HCT116 (cell line): ENCODE data around the gene CDKAL1. TPM values are rescaled to one million over a fixed set of nuclear protein-coding genes. Genes with fewer than 3 reads are reported as not detected.

ENCODE experiments used
- ATAC-seq: fragments of 200-7000 bp; cut with Tn5 transposase; 2 replicates; pipeline ENCODE4 v1.9.1; 2020; ENCODE audit warnings: mild to moderate bottlenecking, moderate library complexity
- BruUV-seq: library from RNA; stranded (reverse); fragments of 400-500 nt; replicated peaks from 2 replicates; lab custom pipeline; 2021; lab: Mats Ljungman, UMichigan
- CTCF ChIA-PET: fragments of 300-600 bp; sonication (Branson Sonifier 250); formaldehyde crosslinking; loops from one replicate; lab custom pipeline; 2021; ENCODE audit warnings: antibody characterized with exemption; lab: Charles Lee
- POLR2A ChIA-PET: fragments of 300-600, 350-600 bp; sonication (Branson Sonifier 250); formaldehyde crosslinking; loops from one replicate; lab custom pipeline; 2021; ENCODE audit warnings: antibody characterized with exemption; lab: Charles Lee
- RAD21 ChIA-PET, 2 experiments: fragments of 300-600 bp; sonication (Branson Sonifier 250); formaldehyde crosslinking; loops; one replicate each; lab custom pipeline; 2023; ENCODE audit warnings: low total read pairs in 2 of 2; ENCODE audit not compliant: uncharacterized antibody in 2 of 2, unreplicated experiment in 2 of 2, low non-redundant PET in 1 of 2; lab: Charles Lee
- DNase-seq: peaks from one replicate; pipeline ENCODE4 v3.0.0-alpha.2; 2010; ENCODE audit warnings: low read depth, low spot score
- H2AFZ ChIP-seq: fragments of 200-600 bp; shearing (Covaris generic), sonication (generic); 2 replicates; pipeline ENCODE4 v1.6.1; 2017; ENCODE audit warnings: low read depth, mixed run types, mixed read lengths, antibody characterized with exemption, low read length; ENCODE audit not compliant: poor library complexity, severe bottlenecking
- H3K27ac ChIP-seq: 2 replicates; pipeline ENCODE4 v1.5.1; 2012; ENCODE audit warnings: low read depth, low read length
- H3K27me3 ChIP-seq: fragments of 200-600 bp; sonication (generic); 2 replicates; pipeline ENCODE4 v1.6.1; 2016; ENCODE audit warnings: mixed run types, low read length, mixed read lengths; ENCODE audit not compliant: insufficient read depth
- H3K36me3 ChIP-seq, 2 experiments: fragments of 200-500 bp in 1 of 2; fragments of 200-600 bp in 1 of 2; sonication (Bioruptor generic) in 1 of 2; sonication (generic) in 1 of 2; 2 replicates each; pipeline versions ENCODE4 v1.5.1 to v1.6.1; 2014 to 2016; ENCODE audit warnings: low read length in 2 of 2, inconsistent platforms in 1 of 2, mixed read lengths in 1 of 2, mixed run types in 1 of 2; ENCODE audit not compliant: insufficient read depth in 2 of 2, control insufficient read depth in 1 of 2
- H3K4me1 ChIP-seq, 2 experiments: fragments of 200-600 bp in 1 of 2; sonication (generic) in 1 of 2; 2 replicates each; pipeline versions ENCODE4 v1.5.1 to v1.6.1; 2012 to 2017; ENCODE audit warnings: low read length in 2 of 2, inconsistent platforms in 1 of 2, mild to moderate bottlenecking in 1 of 2, mixed read lengths in 1 of 2, mixed run types in 1 of 2, moderate library complexity in 1 of 2; ENCODE audit not compliant: insufficient read depth in 2 of 2, control insufficient read depth in 1 of 2
- H3K4me2 ChIP-seq: fragments of 200-600 bp; sonication (generic); 2 replicates; pipeline ENCODE4 v1.6.1; 2017; ENCODE audit warnings: mixed run types, low read length, mixed read lengths
- H3K4me3 ChIP-seq, 2 experiments: fragments of 200-600 bp in 1 of 2; sonication (generic) in 1 of 2; replicated peaks in 1 of 2; 2 replicates each; pipeline ENCODE4 v1.5.1; 2011 to 2016; ENCODE audit warnings: low read length in 2 of 2, control low read depth in 1 of 2, low read depth in 1 of 2, mild to moderate bottlenecking in 1 of 2, mixed read lengths in 1 of 2, mixed run types in 1 of 2
- H3K79me2 ChIP-seq: fragments of 200-600 bp; sonication (generic); 2 replicates; pipeline ENCODE4 v1.6.1; 2017; ENCODE audit warnings: mild to moderate bottlenecking, mixed run types, low read length, moderate library complexity, mixed read lengths; ENCODE audit not compliant: insufficient read depth
- H3K9ac ChIP-seq: fragments of 200-600 bp; sonication (generic); 2 replicates; pipeline ENCODE4 v1.6.1; 2016; ENCODE audit warnings: low read length, mixed read lengths
- H3K9me2 ChIP-seq: fragments of 200-600 bp; sonication (generic), shearing (Covaris generic); 2 replicates; pipeline ENCODE4 v1.6.1; 2017; ENCODE audit warnings: mixed run types, mild to moderate bottlenecking, moderate library complexity; ENCODE audit not compliant: insufficient read depth
- H3K9me3 ChIP-seq, 2 experiments: fragments of 200-500 bp in 1 of 2; fragments of 200-600 bp in 1 of 2; sonication (Bioruptor generic) in 1 of 2; sonication (generic) in 1 of 2; 2 replicates each; pipeline ENCODE4 v1.6.1; 2014 to 2017; ENCODE audit warnings: low read length in 2 of 2, mixed read lengths in 2 of 2, inconsistent platforms in 1 of 2, low read depth in 1 of 2, mild to moderate bottlenecking in 1 of 2, mixed run types in 1 of 2, moderate library complexity in 1 of 2; ENCODE audit not compliant: control insufficient read depth in 1 of 2, insufficient read depth in 1 of 2
- H4K20me1 ChIP-seq: fragments of 200-600 bp; sonication (generic), shearing (Covaris generic); 2 replicates; pipeline ENCODE4 v1.6.1; 2017; ENCODE audit warnings: mixed run types, mild to moderate bottlenecking, moderate library complexity; ENCODE audit not compliant: insufficient read depth
- CEBPB ChIP-seq: IDR thresholded peaks from 2 replicates; pipeline ENCODE4 v1.6.1; 2012; ENCODE audit warnings: low read depth
- EGR1 ChIP-seq: IDR thresholded peaks from 2 replicates; pipeline ENCODE4 v1.6.1; 2012; ENCODE audit warnings: low read depth
- ELF1 ChIP-seq: IDR thresholded peaks from 2 replicates; pipeline ENCODE4 v1.6.1; 2012; ENCODE audit warnings: low read depth, borderline replicate concordance
- EZH2 ChIP-seq: fragments of 200-600 bp; sonication (generic); IDR thresholded peaks from 2 replicates; pipeline ENCODE4 v1.6.1; 2017; ENCODE audit warnings: antibody characterized with exemption, mixed run types
- EZH2phosphoT487 ChIP-seq: fragments of 200-600 bp; IDR thresholded peaks from 2 replicates; pipeline ENCODE4 v1.6.1; 2018; ENCODE audit warnings: antibody characterized with exemption, borderline replicate concordance
- POLR2A ChIP-seq: IDR thresholded peaks from 2 replicates; pipeline ENCODE4 v1.7.0; 2011; ENCODE audit warnings: borderline replicate concordance; ENCODE audit not compliant: insufficient read depth, insufficient read length; ENCODE audit errors: extremely low read depth
- POLR2AphosphoS5 ChIP-seq: IDR thresholded peaks from 2 replicates; pipeline ENCODE4 v1.6.1; 2011; ENCODE audit warnings: mild to moderate bottlenecking, low read depth, low read length, moderate library complexity
- RAD21 ChIP-seq: IDR thresholded peaks from 2 replicates; pipeline ENCODE4 v1.6.1; 2012; ENCODE audit warnings: low read depth, mild to moderate bottlenecking
- SIN3A ChIP-seq: IDR thresholded peaks from 2 replicates; pipeline ENCODE4 v1.6.1; 2012; ENCODE audit warnings: low read depth
- SRF ChIP-seq: IDR thresholded peaks from 2 replicates; pipeline ENCODE4 v1.6.1; 2012; ENCODE audit warnings: low read depth
- TCF7L2 ChIP-seq: IDR thresholded peaks from 2 replicates; pipeline ENCODE4 v1.7.0; 2011; ENCODE audit warnings: borderline replicate concordance, inconsistent platforms; ENCODE audit not compliant: insufficient read depth, insufficient read length; ENCODE audit errors: extremely low read depth
- ZNF274 ChIP-seq: fragments of 200-500 bp; sonication (Bioruptor generic); IDR thresholded peaks from 2 replicates; pipeline ENCODE4 v1.6.1; 2014; ENCODE audit warnings: mild to moderate bottlenecking, low read depth, low read length, inconsistent platforms
- intact Hi-C: fragments of 100-400 bp; cut with micrococcal nuclease; formaldehyde crosslinking; loops from 2 replicates; pipeline ENCODE4 v1.10.0; 2022
- total RNA-seq: library from RNA; stranded (reverse); gene quantifications from one replicate; pipeline ENCODE4 v1.2.1, GENCODE V29; 2021; ENCODE audit not compliant: unreplicated experiment
- TF ChIP-seq, protein P1 (sequence below): IDR thresholded peaks from 2 replicates; pipeline ENCODE4 v1.6.1; 2011; ENCODE audit warnings: mild to moderate bottlenecking, low read length, moderate library complexity; ENCODE audit not compliant: insufficient replicate concordance; ENCODE audit errors: extremely low read depth
- TF ChIP-seq, protein P2 (sequence below): IDR thresholded peaks from 2 replicates; pipeline ENCODE4 v1.6.1; 2012
- TF ChIP-seq, protein P3 (sequence below), 3 experiments: fragments of 200-600 bp in 1 of 3; sonication (generic) in 1 of 3; IDR thresholded peaks in 2 of 3; conservative IDR thresholded peaks in 1 of 3; 2 replicates each; pipeline ENCODE4 v1.5.1; 2012 to 2017; ENCODE audit warnings: low read depth in 2 of 3, low read length in 2 of 3, antibody characterized with exemption in 1 of 3, borderline replicate concordance in 1 of 3, control low read depth in 1 of 3, mild to moderate bottlenecking in 1 of 3, mixed read lengths in 1 of 3, mixed run types in 1 of 3, moderate library complexity in 1 of 3; ENCODE audit not compliant: insufficient read depth in 1 of 3
- TF ChIP-seq, protein P4 (sequence below): IDR thresholded peaks from 2 replicates; pipeline ENCODE4 v1.6.1; 2012; ENCODE audit warnings: low read depth
- TF ChIP-seq, protein P5 (sequence below): IDR thresholded peaks from 2 replicates; pipeline ENCODE4 v1.6.1; 2012

The CDKAL1 gene
- total RNA-seq, 1 experiment from 2014 or later, result 14.9 TPM

DNA sequence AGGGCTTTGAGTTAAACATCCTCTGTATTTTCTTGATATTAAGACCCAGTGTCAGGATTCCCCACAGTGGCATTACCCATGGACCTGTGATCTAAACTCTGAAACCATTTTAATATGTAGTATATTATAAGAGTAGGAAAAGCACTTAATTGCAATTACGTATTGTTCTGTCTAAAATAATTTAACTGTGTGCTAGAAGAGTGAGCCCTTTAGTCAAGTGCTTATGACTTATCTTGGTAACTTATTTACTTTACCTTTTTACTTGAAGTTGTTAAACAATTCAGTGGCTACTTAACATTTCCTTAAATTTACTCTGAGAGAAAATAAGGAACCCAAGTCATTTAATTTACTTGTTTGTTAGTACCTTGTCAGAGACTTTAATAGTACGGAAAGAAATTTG is 173.6 kb downstream of the CDKAL1 start:
- no peak overlapping the region for H2AFZ ChIP-seq
- H3K27ac ChIP-seq, result no peak overlapping the region
- ChIA-PET CTCF (no interaction called here), POLR2A (no interaction called here), RAD21 (no interaction called here)
- no peaks in the 10 kb centered on the region for H4K20me1 ChIP-seq
- TF ChIP-seq POLR2AphosphoS5 (no peak), SRF (no peak), EGR1 (no peak), EZH2 (no peak), RAD21 (no peak), CEBPB (no peak), ELF1 (no peak), EZH2phosphoT487 (no peak), SIN3A (no peak), POLR2A (no peak), TCF7L2 (no peak), ZNF274 (no peak)
- TF ChIP-seq, protein P1, sequence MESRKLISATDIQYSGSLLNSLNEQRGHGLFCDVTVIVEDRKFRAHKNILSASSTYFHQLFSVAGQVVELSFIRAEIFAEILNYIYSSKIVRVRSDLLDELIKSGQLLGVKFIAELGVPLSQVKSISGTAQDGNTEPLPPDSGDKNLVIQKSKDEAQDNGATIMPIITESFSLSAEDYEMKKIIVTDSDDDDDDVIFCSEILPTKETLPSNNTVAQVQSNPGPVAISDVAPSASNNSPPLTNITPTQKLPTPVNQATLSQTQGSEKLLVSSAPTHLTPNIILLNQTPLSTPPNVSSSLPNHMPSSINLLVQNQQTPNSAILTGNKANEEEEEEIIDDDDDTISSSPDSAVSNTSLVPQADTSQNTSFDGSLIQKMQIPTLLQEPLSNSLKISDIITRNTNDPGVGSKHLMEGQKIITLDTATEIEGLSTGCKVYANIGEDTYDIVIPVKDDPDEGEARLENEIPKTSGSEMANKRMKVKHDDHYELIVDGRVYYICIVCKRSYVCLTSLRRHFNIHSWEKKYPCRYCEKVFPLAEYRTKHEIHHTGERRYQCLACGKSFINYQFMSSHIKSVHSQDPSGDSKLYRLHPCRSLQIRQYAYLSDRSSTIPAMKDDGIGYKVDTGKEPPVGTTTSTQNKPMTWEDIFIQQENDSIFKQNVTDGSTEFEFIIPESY, result no peak
- TF ChIP-seq, protein P2, sequence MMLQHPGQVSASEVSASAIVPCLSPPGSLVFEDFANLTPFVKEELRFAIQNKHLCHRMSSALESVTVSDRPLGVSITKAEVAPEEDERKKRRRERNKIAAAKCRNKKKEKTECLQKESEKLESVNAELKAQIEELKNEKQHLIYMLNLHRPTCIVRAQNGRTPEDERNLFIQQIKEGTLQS, result no peak
- TF ChIP-seq, protein P3, sequence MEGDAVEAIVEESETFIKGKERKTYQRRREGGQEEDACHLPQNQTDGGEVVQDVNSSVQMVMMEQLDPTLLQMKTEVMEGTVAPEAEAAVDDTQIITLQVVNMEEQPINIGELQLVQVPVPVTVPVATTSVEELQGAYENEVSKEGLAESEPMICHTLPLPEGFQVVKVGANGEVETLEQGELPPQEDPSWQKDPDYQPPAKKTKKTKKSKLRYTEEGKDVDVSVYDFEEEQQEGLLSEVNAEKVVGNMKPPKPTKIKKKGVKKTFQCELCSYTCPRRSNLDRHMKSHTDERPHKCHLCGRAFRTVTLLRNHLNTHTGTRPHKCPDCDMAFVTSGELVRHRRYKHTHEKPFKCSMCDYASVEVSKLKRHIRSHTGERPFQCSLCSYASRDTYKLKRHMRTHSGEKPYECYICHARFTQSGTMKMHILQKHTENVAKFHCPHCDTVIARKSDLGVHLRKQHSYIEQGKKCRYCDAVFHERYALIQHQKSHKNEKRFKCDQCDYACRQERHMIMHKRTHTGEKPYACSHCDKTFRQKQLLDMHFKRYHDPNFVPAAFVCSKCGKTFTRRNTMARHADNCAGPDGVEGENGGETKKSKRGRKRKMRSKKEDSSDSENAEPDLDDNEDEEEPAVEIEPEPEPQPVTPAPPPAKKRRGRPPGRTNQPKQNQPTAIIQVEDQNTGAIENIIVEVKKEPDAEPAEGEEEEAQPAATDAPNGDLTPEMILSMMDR (IDR thresholded peaks at IDR 0.05 in 2 of 3, conservative IDR thresholded peaks at IDR 0.05 in 1 of 3; ENCODE audit: borderline replicate concordance in 1 of 3, insufficient read depth in 1 of 3, low read depth in 2 of 3, low read length in 2 of 3), result no peak
- TF ChIP-seq, protein P4, sequence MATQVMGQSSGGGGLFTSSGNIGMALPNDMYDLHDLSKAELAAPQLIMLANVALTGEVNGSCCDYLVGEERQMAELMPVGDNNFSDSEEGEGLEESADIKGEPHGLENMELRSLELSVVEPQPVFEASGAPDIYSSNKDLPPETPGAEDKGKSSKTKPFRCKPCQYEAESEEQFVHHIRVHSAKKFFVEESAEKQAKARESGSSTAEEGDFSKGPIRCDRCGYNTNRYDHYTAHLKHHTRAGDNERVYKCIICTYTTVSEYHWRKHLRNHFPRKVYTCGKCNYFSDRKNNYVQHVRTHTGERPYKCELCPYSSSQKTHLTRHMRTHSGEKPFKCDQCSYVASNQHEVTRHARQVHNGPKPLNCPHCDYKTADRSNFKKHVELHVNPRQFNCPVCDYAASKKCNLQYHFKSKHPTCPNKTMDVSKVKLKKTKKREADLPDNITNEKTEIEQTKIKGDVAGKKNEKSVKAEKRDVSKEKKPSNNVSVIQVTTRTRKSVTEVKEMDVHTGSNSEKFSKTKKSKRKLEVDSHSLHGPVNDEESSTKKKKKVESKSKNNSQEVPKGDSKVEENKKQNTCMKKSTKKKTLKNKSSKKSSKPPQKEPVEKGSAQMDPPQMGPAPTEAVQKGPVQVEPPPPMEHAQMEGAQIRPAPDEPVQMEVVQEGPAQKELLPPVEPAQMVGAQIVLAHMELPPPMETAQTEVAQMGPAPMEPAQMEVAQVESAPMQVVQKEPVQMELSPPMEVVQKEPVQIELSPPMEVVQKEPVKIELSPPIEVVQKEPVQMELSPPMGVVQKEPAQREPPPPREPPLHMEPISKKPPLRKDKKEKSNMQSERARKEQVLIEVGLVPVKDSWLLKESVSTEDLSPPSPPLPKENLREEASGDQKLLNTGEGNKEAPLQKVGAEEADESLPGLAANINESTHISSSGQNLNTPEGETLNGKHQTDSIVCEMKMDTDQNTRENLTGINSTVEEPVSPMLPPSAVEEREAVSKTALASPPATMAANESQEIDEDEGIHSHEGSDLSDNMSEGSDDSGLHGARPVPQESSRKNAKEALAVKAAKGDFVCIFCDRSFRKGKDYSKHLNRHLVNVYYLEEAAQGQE, result no peak
- TF ChIP-seq, protein P5, sequence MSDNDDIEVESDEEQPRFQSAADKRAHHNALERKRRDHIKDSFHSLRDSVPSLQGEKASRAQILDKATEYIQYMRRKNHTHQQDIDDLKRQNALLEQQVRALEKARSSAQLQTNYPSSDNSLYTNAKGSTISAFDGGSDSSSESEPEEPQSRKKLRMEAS, result no peak
- H3K36me3 ChIP-seq, result no peaks in the 10 kb centered on the region
- no peaks in the 10 kb centered on the region for H3K9me2 ChIP-seq
- intact Hi-C loops, result no loop called here
- H3K4me1 ChIP-seq, result no peaks in the 10 kb centered on the region
- ATAC-seq (no peak), DNase-seq (no peak)
- no peaks in the 10 kb centered on the region for H3K27me3 ChIP-seq
- H3K9me3 ChIP-seq, result no peaks in the 10 kb centered on the region
- H3K9ac ChIP-seq, result no peak overlapping the region
- H3K4me3 ChIP-seq, result no peak overlapping the region
- H3K79me2 ChIP-seq, result no peaks in the 10 kb centered on the region; the same call in 1 of the 2 replicates
- no TSS peak for BruUV-seq
- no peak overlapping the region for H3K4me2 ChIP-seq
